HTR-8/SVneo (cell line): ENCODE measurements around the gene IRS1.
"Not testable (repeated sequence)": the region's sequence is repeated elsewhere in the genome, so short reads cannot be mapped to it uniquely, and the experiment has no call there.

Experiments
- DNase-seq: peaks from one replicate; pipeline ENCODE4 v3.0.0; 2011; ENCODE audit warnings: low spot score, mixed read lengths; ENCODE audit not compliant: insufficient read length
- FAIRE-seq: peaks from 2 replicates; lab custom pipeline; 2011; peaks lifted over from hg19 to GRCh38; lab: Jason Lieb, UNC

The IRS1 gene

GRCh38 chr2:226799211-226799975 lies at the start of gene IRS1:
TSS of gene IRS1 (minus strand) at chr2:226799820. CDS start at chr2:226798738, 1,082 bp downstream.
- DNase-seq (no peak), FAIRE-seq (peak; percentile 58)

GRCh38 chr2:226849349-226849748 lies 49.7 kb upstream of the IRS1 start:
- no peak for FAIRE-seq

GRCh38 chr2:226847511-226847910 lies 47.9 kb upstream of the IRS1 start:
- DNase-seq (no peak), FAIRE-seq (no peak)

More at GRCh38 chr2:226849349-226849748, 49.7 kb upstream of the IRS1 start:
- DNase-seq = no peak

GRCh38 chr2:226847090-226847489 lies 47.5 kb upstream of the IRS1 start:
- FAIRE-seq (no peak), DNase-seq (no peak)

GRCh38 chr2:226845386-226846116 lies 45.9 kb upstream of the IRS1 start:
- DNase-seq = no peak
- FAIRE-seq = no peak

- not testable (repeated sequence) for DNase-seq, FAIRE-seq
Measured at GRCh38 chr2:226843001-226843400, 43.4 kb upstream of the IRS1 start.

GRCh38 chr2:226839951-226840350 lies 40.3 kb upstream of the IRS1 start:
- DNase-seq (no peak), FAIRE-seq (no peak)

GRCh38 chr2:226839161-226839560 lies 39.5 kb upstream of the IRS1 start:
- no peak for DNase-seq
- no peak for FAIRE-seq

GRCh38 chr2:226838722-226839121 lies 39.1 kb upstream of the IRS1 start:
- no peak for DNase-seq
- no peak for FAIRE-seq

- no peak for FAIRE-seq
- DNase-seq = no peak
Measured at GRCh38 chr2:226837787-226838603, 38.4 kb upstream of the IRS1 start.

GRCh38 chr2:226837334-226837733 lies 37.7 kb upstream of the IRS1 start:
- no peak for FAIRE-seq
- no peak for DNase-seq

GRCh38 chr2:226836548-226836885 lies 36.9 kb upstream of the IRS1 start:
- DNase-seq (no peak), FAIRE-seq (no peak)

- DNase-seq (peak; percentile 91), FAIRE-seq (peak; percentile 98)
Measured at GRCh38 chr2:226835796-226836547, 36.4 kb upstream of the IRS1 start, which contains the start of gene RHBDD1. TSS of gene RHBDD1 (plus strand) at chr2:226836054. CDS start at chr2:226864694, 28,640 bp downstream.

- DNase-seq = no peak
- FAIRE-seq = no peak
Measured at GRCh38 chr2:226835420-226835795, 35.8 kb upstream of the IRS1 start.

GRCh38 chr2:226834880-226835279 lies 35.3 kb upstream of the IRS1 start:
- not testable (repeated sequence) for DNase-seq, FAIRE-seq

GRCh38 chr2:226832061-226832460 lies 32.4 kb upstream of the IRS1 start:
- FAIRE-seq (no peak), DNase-seq (no peak)

- DNase-seq (no peak), FAIRE-seq (no peak)
Measured at GRCh38 chr2:226831266-226831665, 31.6 kb upstream of the IRS1 start.

- DNase-seq (no peak), FAIRE-seq (no peak)
Measured at GRCh38 chr2:226829721-226830631, 30.4 kb upstream of the IRS1 start.

- DNase-seq (no peak), FAIRE-seq (no peak)
Measured at GRCh38 chr2:226828191-226828590, 28.6 kb upstream of the IRS1 start.
